ENCODE results near the gene SAMD1.

SAMD1 gene

GRCh38 chr19:14082675-14082960, 7.9 kb downstream of the SAMD1 start:
- H3K4me3 ChIP-seq (ENCODE audit: low read length): peak overlapping the region; percentile 73
- no peak for TF ChIP-seq CTCF (IDR thresholded peaks at IDR 0.05; ENCODE audit: insufficient read depth, low read depth, low read length, missing control alignments)
- DNase-seq (ENCODE audit: low read depth): no peak

- peak; percentile 85 for DNase-seq (ENCODE audit: low read depth)
- TF ChIP-seq CTCF (IDR thresholded peaks at IDR 0.05; ENCODE audit: insufficient read depth, low read depth, low read length, missing control alignments): no peak
- peak overlapping the region; percentile 73 for H3K4me3 ChIP-seq (ENCODE audit: low read length)
Measured at GRCh38 chr19:14081797-14082674, 8.5 kb downstream of the SAMD1 start.

DNA sequence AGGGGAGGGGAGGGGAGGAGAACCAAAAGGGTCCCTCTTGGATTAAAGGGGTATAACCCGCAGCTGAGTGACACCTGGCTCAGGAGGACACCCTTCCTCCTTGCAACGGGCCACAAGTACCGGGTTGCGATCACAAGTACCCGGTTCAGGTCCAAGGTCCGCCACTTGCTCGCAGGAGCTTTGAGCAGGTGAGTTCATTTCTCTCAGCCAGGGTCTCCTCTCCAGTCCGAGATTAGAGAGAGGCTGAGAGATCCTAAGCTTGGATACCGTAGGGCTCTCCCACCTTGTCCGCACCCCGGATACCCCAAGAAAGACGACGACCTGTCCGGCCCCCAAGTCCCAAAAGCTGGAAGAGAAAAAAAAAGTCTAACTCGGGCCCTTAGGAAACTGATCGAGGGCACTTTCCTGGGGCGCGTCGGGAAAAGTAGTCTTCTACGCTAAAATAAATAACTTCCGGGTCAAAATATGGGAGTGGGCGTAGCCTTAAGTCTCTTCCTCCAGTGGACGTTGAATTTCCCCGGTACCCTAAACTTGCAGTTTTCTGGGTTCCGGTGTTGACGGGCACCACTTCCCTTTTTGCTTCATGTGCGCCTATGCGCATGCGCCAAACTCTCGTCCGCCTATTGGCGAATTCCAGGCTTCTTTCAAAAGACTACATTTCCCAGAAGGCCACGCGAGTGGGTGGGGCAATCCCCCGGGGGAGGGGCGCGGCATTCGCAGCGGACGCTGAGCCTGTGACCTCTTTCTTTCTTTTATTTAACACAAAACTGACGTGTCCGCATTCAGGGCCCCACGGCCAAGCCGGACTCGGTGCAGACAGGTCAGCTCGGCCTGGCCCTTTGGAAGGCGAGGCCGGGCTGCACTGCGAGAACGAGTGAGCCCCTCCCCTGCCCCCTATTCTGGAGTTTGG, 9.4 kb downstream of the SAMD1 start:
- no peak for TF ChIP-seq CTCF (IDR thresholded peaks at IDR 0.05; ENCODE audit: insufficient read depth, low read depth, low read length, missing control alignments)
- DNase-seq (ENCODE audit: low read depth): peak; percentile 98
- peak overlapping the region; percentile 73 for H3K4me3 ChIP-seq (ENCODE audit: low read length)

DNA sequence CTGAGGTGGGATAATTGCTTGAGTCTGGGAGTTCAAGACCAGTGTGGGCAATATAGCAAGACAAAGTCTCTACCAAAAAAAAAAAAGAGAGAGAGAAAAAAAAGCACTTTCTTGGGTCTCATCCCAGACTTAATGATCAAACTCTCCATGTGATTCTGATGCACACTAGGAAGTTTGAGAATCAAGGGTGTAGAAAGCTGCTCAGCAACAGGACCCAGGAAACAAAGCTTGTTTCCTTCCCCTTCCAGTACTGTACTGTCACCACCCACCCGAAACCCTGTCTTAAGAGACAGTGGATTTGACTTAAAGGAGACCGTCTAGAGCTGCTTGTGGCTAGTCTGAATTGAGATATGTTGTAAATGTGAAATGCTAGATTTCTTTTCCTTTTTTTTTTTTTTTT, 12.1 kb downstream of the SAMD1 start:
- TF ChIP-seq CTCF (IDR thresholded peaks at IDR 0.05; ENCODE audit: insufficient read depth, low read depth, low read length, missing control alignments): no peak
- H3K4me3 ChIP-seq (ENCODE audit: low read length): no peak overlapping the region
- no peak for DNase-seq (ENCODE audit: low read depth)

DNA sequence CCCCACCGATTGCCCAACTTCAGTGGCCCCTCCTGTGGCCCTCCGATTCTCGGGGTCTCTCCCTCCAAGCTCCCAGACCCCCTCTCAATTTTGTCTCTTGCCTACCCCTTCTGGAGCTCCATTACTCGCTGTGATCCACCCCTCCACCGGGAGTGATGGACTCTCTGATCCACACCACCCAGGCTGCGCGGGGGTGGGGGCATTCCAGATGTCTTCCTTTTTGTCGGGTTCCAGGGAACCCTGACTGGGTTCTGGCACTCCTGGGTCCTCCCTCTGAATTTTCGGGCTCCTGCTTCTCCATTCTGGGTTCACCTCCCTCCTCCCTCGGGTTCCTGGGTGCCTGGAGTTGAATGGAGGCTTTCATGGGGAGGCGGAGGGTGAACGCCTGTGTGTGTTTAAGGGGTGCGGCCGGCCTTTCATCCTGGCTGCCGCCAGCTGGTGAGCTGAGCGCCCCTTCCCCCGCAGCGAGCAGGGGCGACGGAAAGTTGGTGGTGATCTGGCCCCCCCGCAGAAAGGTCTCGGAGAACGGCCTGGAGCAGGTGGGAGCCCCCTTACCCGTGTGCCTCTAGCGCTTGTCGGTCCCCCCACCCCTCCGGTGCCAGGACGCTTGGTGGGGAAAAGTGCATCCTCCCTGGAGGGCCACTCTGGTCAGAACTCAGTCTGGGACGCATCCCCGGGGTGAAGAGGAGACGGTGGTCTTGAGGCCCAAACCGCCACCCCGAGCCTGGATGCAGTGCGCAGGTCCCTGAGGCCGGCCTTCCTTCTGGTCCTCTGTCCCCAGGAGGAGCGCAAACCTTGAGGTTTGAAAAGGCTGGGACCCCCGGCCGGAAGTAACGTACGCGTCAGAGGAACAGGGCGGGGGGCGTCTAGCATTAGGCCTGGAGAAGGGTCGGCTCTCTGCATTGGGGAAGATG, 16.4 kb downstream of the SAMD1 start:
- no peak for TF ChIP-seq CTCF (IDR thresholded peaks at IDR 0.05; ENCODE audit: insufficient read depth, low read depth, low read length, missing control alignments)
- DNase-seq (ENCODE audit: low read depth): peak; percentile 51
- peak overlapping the region; percentile 85 for H3K4me3 ChIP-seq (ENCODE audit: low read length)

GRCh38 chr19:14073261-14073924, 17.2 kb downstream of the SAMD1 start:
- DNase-seq (ENCODE audit: low read depth): peak; percentile 87
- TF ChIP-seq CTCF (IDR thresholded peaks at IDR 0.05; ENCODE audit: insufficient read depth, low read depth, low read length, missing control alignments): no peak
- peak overlapping the region; percentile 85 for H3K4me3 ChIP-seq (ENCODE audit: low read length)

Data from epithelial cell of esophagus (primary cell).